Choroid plexus epithelial cell (primary cell): Measurements from ENCODE around the gene KCNG2.
A peak's percentile ranks its signal among the peaks of the same experiment; 100 is the strongest.

Experiments
- DNase-seq: peaks from one replicate; pipeline ENCODE4 v3.0.0-alpha.2; 2010; ENCODE audit warnings: low read depth
- H3K4me3 ChIP-seq: 2 replicates; pipeline ENCODE4 v1.5.1; 2011; ENCODE audit warnings: low read depth, mild to moderate bottlenecking, control low read depth, low read length, moderate library complexity
- CTCF ChIP-seq: conservative IDR thresholded peaks from 2 replicates; pipeline ENCODE4 v1.5.1; 2011; ENCODE audit warnings: low read depth, mild to moderate bottlenecking, control low read depth, inconsistent platforms, low read length, moderate library complexity

The KCNG2 gene

GRCh38 chr18:79931475-79931874 is 133.7 kb downstream of the KCNG2 start:
- no peak overlapping the region for H3K4me3 ChIP-seq
- DNase-seq = no peak
- no peak for TF ChIP-seq CTCF

DNA sequence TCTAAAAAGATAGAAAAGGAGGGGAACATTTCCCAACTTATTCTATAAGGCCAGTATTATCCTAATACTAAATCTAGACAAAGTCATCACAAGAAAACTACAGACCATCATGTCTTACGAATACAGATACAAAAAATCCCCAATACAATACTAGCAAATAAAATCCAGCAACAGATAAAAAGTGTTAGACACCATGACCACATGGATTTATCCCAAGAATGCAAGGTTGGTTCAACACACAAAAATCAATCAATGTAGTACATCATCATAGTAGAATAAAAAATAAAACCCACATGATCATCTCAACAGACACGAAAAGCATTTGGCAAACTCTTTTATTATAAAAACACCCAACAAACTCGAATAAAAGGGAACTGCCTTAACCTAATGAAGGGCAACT is 135.2 kb downstream of the KCNG2 start:
- no peak for TF ChIP-seq CTCF
- H3K4me3 ChIP-seq = no peak overlapping the region
- DNase-seq = no peak

GRCh38 chr18:79933765-79934164 is 136.0 kb downstream of the KCNG2 start:
- H3K4me3 ChIP-seq = no peak overlapping the region
- peak; percentile 79 for DNase-seq
- peak; percentile 58 for TF ChIP-seq CTCF

- peak; percentile 60 for DNase-seq
- no peak overlapping the region for H3K4me3 ChIP-seq
- no peak for TF ChIP-seq CTCF
Measured at GRCh38 chr18:79934311-79935097, 136.8 kb downstream of the KCNG2 start.

DNA sequence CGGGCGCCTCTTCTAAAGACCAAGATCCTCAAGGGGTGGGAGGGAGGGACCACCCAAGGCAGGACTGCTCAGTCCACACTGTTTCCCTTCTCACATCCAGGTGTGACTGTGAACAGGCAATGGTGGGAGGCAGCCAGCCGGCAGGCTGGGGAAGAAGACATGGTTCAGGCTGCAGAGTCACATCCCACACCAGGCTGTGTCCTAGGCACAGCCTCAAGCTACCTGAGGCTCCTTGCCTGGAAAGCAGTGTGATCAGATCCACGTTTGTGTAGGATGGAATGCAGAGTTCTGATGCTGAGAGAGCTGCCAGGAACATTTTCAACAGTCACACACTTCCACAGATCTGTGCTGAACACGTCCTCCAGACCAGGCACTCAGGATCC is 137.4 kb downstream of the KCNG2 start:
- DNase-seq = no peak
- H3K4me3 ChIP-seq = no peak overlapping the region
- no peak for TF ChIP-seq CTCF

DNA sequence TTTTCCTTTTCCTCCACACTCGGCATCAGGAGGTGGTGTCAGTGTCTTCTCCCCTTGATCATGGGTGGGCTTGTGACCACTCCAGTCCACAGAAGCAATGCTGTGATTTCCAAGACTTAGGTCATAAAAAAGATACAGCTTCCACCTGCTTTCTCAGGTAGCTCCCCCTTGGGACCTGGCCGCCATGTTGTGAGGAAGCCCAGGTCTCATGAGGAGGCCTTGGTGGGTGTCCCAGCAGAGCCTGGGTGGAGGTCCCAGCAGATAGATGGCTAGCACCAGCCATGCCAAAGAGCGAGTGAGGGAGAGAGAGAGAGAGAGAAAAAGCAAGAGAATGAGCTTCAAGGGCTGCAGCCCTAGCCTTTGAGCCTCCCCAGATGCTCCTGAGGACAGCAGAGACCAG is 137.8 kb downstream of the KCNG2 start:
- TF ChIP-seq CTCF = no peak
- H3K4me3 ChIP-seq = no peak overlapping the region
- DNase-seq = no peak

DNA sequence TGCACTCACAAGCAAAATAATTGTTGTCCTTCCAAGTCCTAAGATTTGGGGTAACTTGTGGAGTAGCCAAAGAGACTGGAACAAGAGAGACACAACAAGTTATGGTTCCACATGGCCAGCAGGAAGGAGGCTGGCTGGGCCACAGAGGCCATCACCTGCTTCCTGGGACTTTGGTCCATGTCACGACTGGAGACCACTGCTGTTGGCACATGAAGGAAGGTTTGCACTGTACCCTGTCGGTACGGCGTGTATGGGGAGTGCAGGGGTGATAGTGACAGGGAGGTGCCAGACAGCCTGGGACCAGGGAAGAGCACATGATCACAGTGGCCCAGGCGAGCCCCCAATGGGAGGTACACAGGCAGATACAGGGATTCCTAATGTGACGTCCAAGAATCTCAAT is 138.2 kb downstream of the KCNG2 start:
- TF ChIP-seq CTCF = no peak
- DNase-seq = no peak
- H3K4me3 ChIP-seq = no peak overlapping the region
